Parathyroid adenoma (tissue), 2 donors: ENCODE measurements around the gene CFH.

ENCODE experiments used
- H2AFZ ChIP-seq: fragments of 300-600 bp; sonication (generic); one replicate; pipeline ENCODE4 v1.7.0; 2017; ENCODE audit warnings: antibody characterized with exemption, mild to moderate bottlenecking
- H3K27ac ChIP-seq: fragments of 300-600 bp; sonication (generic); one replicate; pipeline ENCODE4 v1.7.0; 2017
- H3K27me3 ChIP-seq: fragments of 300-600 bp; sonication (generic); one replicate; pipeline ENCODE4 v1.7.0; 2017; ENCODE audit warnings: low read length; ENCODE audit not compliant: control insufficient read depth, insufficient read depth
- H3K36me3 ChIP-seq: fragments of 300-600 bp; sonication (generic); one replicate; pipeline ENCODE4 v1.7.0; 2017; ENCODE audit warnings: low read length; ENCODE audit not compliant: control insufficient read depth, insufficient read depth
- H3K4me1 ChIP-seq: fragments of 300-600 bp; sonication (generic); one replicate; pipeline ENCODE4 v1.7.0; 2017; ENCODE audit warnings: control low read depth
- H3K4me2 ChIP-seq: fragments of 300-600 bp; sonication (generic); one replicate; pipeline ENCODE4 v1.7.0; 2017; ENCODE audit warnings: low read length
- H3K4me3 ChIP-seq: fragments of 300-600 bp; sonication (generic); one replicate; pipeline ENCODE4 v1.7.0; 2017; ENCODE audit warnings: low read depth, low read length
- H3K79me2 ChIP-seq: fragments of 300-600 bp; sonication (generic); one replicate; pipeline ENCODE4 v1.7.0; 2017; ENCODE audit warnings: control low read depth
- H3K9ac ChIP-seq: fragments of 300-600 bp; sonication (generic); one replicate; pipeline ENCODE4 v1.7.0; 2017; ENCODE audit warnings: mild to moderate bottlenecking
- H3K9me3 ChIP-seq: fragments of 300-600 bp; sonication (generic); one replicate; pipeline ENCODE4 v1.7.0; 2017; ENCODE audit warnings: low read length; ENCODE audit not compliant: control insufficient read depth
- CTCF ChIP-seq: fragments of 300-600 bp; sonication (generic); IDR thresholded peaks from one replicate; pipeline ENCODE4 v1.7.0; 2017; ENCODE audit warnings: antibody characterized with exemption, mild to moderate bottlenecking
- donor health status: primary hyperparathyroidism.

The CFH gene

GRCh38 chr1:196651637-196652215, at the start of gene CFH:
Gene CFH (plus strand): TSS chr1:196652043. CDS start chr1:196652118, 75 bp downstream.
- Histone ChIP-seq H3K27me3 (no peaks in the 10 kb centered on the region), H3K36me3 (no peaks in the 10 kb centered on the region), H3K4me3 (no peak within 1 kb of the TSS), H3K4me2 (no peak within 1 kb of the TSS), H3K9me3 (no peaks in the 10 kb centered on the region), H3K4me1 (no peaks in the 10 kb centered on the region), H3K27ac (no peak within 1 kb of the TSS), H2AFZ (no peak within 1 kb of the TSS), H3K79me2 (no peaks in the 10 kb centered on the region), H3K9ac (no peak within 1 kb of the TSS)
- no peak for TF ChIP-seq CTCF

DNA sequence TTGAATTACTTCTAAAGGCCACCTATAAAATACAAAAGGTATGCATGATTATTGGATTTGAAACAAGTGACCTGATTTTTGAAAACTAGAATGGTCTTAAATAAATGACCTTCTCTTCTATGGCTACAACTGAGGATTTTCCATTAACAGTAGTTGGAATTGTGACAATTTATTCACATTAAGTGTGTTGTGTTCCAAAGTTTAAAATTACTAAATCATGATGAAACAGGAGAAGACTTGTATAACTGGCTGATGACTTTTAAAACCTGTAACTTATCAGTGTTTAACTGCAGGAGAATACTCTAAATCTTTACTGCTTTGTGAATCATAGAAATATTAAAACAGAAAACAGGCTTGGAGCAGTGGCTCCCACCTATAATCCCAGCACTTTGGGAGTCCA, 48.2 kb upstream of the CFH start:
- no peak overlapping the region for H2AFZ ChIP-seq
- H3K36me3 ChIP-seq: no peaks in the 10 kb centered on the region
- H3K27me3 ChIP-seq: no peaks in the 10 kb centered on the region
- no peak overlapping the region for H3K27ac ChIP-seq
- H3K79me2 ChIP-seq: no peaks in the 10 kb centered on the region
- H3K4me1 ChIP-seq: no peaks in the 10 kb centered on the region
- H3K9me3 ChIP-seq: no peaks in the 10 kb centered on the region
- no peak for TF ChIP-seq CTCF
- H3K9ac ChIP-seq: no peak overlapping the region
- H3K4me3 ChIP-seq: no peak overlapping the region
- H3K4me2 ChIP-seq: no peak overlapping the region

DNA sequence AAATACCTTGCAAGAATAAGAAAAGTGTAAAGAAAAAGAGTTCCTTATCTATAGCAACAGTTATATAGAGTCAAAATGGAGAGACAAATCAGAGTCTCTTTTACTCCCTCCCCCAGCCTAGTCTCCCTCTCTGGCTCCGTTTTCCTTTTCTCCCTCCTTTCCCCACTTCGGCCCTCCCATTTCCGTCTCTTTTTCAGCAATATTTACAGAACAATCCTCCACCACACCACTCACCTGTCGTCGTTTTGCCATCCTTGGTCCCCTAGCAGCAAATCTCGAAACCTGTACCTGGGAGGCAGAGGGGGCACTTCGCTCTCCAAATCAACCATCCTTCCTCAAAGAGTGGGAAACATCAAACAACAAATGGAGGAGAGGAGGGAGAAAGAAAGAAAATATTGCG, 43.9 kb upstream of the CFH start:
- Histone ChIP-seq H3K36me3 (no peaks in the 10 kb centered on the region), H3K27ac (no peak overlapping the region), H3K4me1 (no peaks in the 10 kb centered on the region), H3K79me2 (no peaks in the 10 kb centered on the region), H3K27me3 (no peaks in the 10 kb centered on the region), H3K4me2 (peak overlapping the region; percentile 82), H3K9me3 (no peaks in the 10 kb centered on the region), H3K4me3 (peak overlapping the region; percentile 54), H3K9ac (no peak overlapping the region), H2AFZ (peak overlapping the region; percentile 28)
- no peak for TF ChIP-seq CTCF

- Histone ChIP-seq H3K4me3 (peak within 1 kb of the TSS; percentile 54), H3K79me2 (no peaks in the 10 kb centered on the region), H3K9ac (no peak within 1 kb of the TSS), H3K4me1 (no peaks in the 10 kb centered on the region), H3K27ac (no peak within 1 kb of the TSS), H3K36me3 (no peaks in the 10 kb centered on the region), H2AFZ (peak within 1 kb of the TSS; percentile 28), H3K4me2 (peak within 1 kb of the TSS; percentile 82), H3K27me3 (no peaks in the 10 kb centered on the region), H3K9me3 (no peaks in the 10 kb centered on the region)
- no peak for TF ChIP-seq CTCF
Measured at GRCh38 chr1:196608390-196609369, 43.2 kb upstream of the CFH start, which contains the start of gene KCNT2. Gene KCNT2 (minus strand): TSS chr1:196608440. CDS start chr1:196608309, 131 bp downstream.
